Neural cell (in vitro differentiated cells): ENCODE results near the gene COL2A1. TPM values are rescaled to one million over a fixed set of nuclear protein-coding genes. Genes with fewer than 3 reads are reported as not detected.

Experiments used
- H2AFZ ChIP-seq: fragments of 200-600, 300-800 bp; sonication (generic), shearing (Covaris generic); 2 replicates; pipeline ENCODE4 v1.6.0; 2014; ENCODE audit warnings: low read depth, mild to moderate bottlenecking, antibody characterized with exemption, low read length, moderate library complexity
- H3F3A ChIP-seq: fragments of 200-600 bp; shearing (Covaris generic); 2 replicates; pipeline ENCODE4 v1.6.1; 2016; ENCODE audit warnings: mild to moderate bottlenecking, moderate library complexity, mixed read lengths, antibody characterized with exemption, low read length; ENCODE audit not compliant: insufficient read depth, poor library complexity, severe bottlenecking
- H3K27ac ChIP-seq: fragments of 200-600, 300-800 bp; sonication (generic), shearing (Covaris generic); 2 replicates; pipeline ENCODE4 v1.5.1; 2014; ENCODE audit warnings: mild to moderate bottlenecking, low read length, moderate library complexity
- H3K27me3 ChIP-seq: fragments of 300-800, 200-600 bp; sonication (generic), shearing (Covaris generic); 2 replicates; pipeline ENCODE4 v1.6.0; 2014; ENCODE audit warnings: mild to moderate bottlenecking, low read depth, low read length, moderate library complexity; ENCODE audit not compliant: insufficient read depth
- H3K36me3 ChIP-seq: fragments of 300-800, 200-600 bp; sonication (generic), shearing (Covaris generic); 2 replicates; pipeline ENCODE4 v1.5.1; 2014; ENCODE audit warnings: mild to moderate bottlenecking, antibody characterized with exemption, low read length, moderate library complexity; ENCODE audit not compliant: insufficient read depth
- H3K4me2 ChIP-seq: fragments of 300-800, 200-600 bp; sonication (generic), shearing (Covaris generic); 2 replicates; pipeline ENCODE4 v1.6.0; 2014; ENCODE audit warnings: mild to moderate bottlenecking, low read length
- H3K4me3 ChIP-seq: fragments of 300-800, 200-600 bp; sonication (generic), shearing (Covaris generic); 2 replicates; pipeline ENCODE4 v1.5.1; 2014; ENCODE audit warnings: mild to moderate bottlenecking, low read length, moderate library complexity
- H3K79me2 ChIP-seq: fragments of 200-600 bp; shearing (Covaris generic); replicated peaks from 2 replicates; pipeline ENCODE4 v1.6.0; 2014; ENCODE audit warnings: mild to moderate bottlenecking, low read length, moderate library complexity; ENCODE audit not compliant: insufficient read depth
- H3K9ac ChIP-seq: fragments of 300-800, 200-600 bp; sonication (generic), shearing (Covaris generic); 2 replicates; pipeline ENCODE4 v1.6.1; 2016; ENCODE audit warnings: mild to moderate bottlenecking, low read length, mixed read lengths
- H3K9me2 ChIP-seq: fragments of 200-600 bp; shearing (Covaris generic); 2 replicates; pipeline ENCODE4 v1.6.1; 2016; ENCODE audit warnings: mild to moderate bottlenecking, low read length, mixed read lengths; ENCODE audit not compliant: insufficient read depth
- H3K9me3 ChIP-seq: fragments of 200-600, 300-800 bp; sonication (generic), shearing (Covaris generic); 2 replicates; pipeline ENCODE4 v1.6.1; 2016; ENCODE audit warnings: mild to moderate bottlenecking, mixed run types, low read length, moderate library complexity, mixed read lengths
- H4K20me1 ChIP-seq: fragments of 200-600 bp; shearing (Covaris generic); 2 replicates; pipeline ENCODE4 v1.6.1; 2016; ENCODE audit warnings: mild to moderate bottlenecking, mixed run types; ENCODE audit not compliant: insufficient read depth
- EP300 ChIP-seq: fragments of 450-650 bp; conservative IDR thresholded peaks from 2 replicates; pipeline ENCODE4 v1.6.1; 2014; ENCODE audit warnings: antibody characterized with exemption, mild to moderate bottlenecking, moderate library complexity; ENCODE audit not compliant: poor library complexity, severe bottlenecking
- EZH2 ChIP-seq: fragments of 200-600, 300-800 bp; shearing (Covaris generic), sonication (generic); IDR thresholded peaks from 2 replicates; pipeline ENCODE4 v1.6.1; 2014; ENCODE audit warnings: antibody characterized with exemption, low read length, borderline replicate concordance, mild to moderate bottlenecking; ENCODE audit not compliant: insufficient read depth, poor library complexity, severe bottlenecking
- MXI1 ChIP-seq: fragments of 450-650 bp; conservative IDR thresholded peaks from 2 replicates; pipeline ENCODE4 v1.6.1; 2014; ENCODE audit warnings: antibody characterized with exemption, mild to moderate bottlenecking; ENCODE audit not compliant: poor library complexity, severe bottlenecking
- POLR2AphosphoS5 ChIP-seq: IDR thresholded peaks from 2 replicates; pipeline ENCODE4 v1.6.1; 2012
- RAD21 ChIP-seq: fragments of 450-650 bp; conservative IDR thresholded peaks from 2 replicates; pipeline ENCODE4 v1.6.1; 2014; ENCODE audit warnings: antibody characterized with exemption, mild to moderate bottlenecking, moderate library complexity
- REST ChIP-seq: IDR thresholded peaks from 2 replicates; pipeline ENCODE4 v1.6.1; 2012; ENCODE audit warnings: borderline replicate concordance
- SMC3 ChIP-seq: fragments of 450-650 bp; conservative IDR thresholded peaks from 2 replicates; pipeline ENCODE4 v1.6.1; 2014; ENCODE audit warnings: antibody characterized with exemption, mild to moderate bottlenecking, moderate library complexity; ENCODE audit not compliant: poor library complexity
- TAF1 ChIP-seq: IDR thresholded peaks from 2 replicates; pipeline ENCODE4 v1.6.1; 2012; ENCODE audit warnings: low read depth
- polyA plus RNA-seq: library from polyadenylated mRNA; depleted of rRNA; stranded (reverse); fragments of >200 nt; gene quantifications from 2 replicates; pipeline ENCODE4 v1.2.3, GENCODE V29; 2014
- TF ChIP-seq, protein P1 (sequence below): fragments of 450-650 bp; IDR thresholded peaks from 2 replicates; pipeline ENCODE4 v1.5.1; 2014; ENCODE audit warnings: antibody characterized with exemption, mild to moderate bottlenecking, moderate library complexity; ENCODE audit not compliant: poor library complexity, severe bottlenecking

COL2A1 gene
- polyA plus RNA-seq, 1 donor from 2014 or later, result 1.3 TPM

- H3K9me2 ChIP-seq, result no peaks in the 10 kb centered on the region
- no peak overlapping the region for H3K4me3 ChIP-seq
- no peaks in the 10 kb centered on the region for H3F3A ChIP-seq
- TF ChIP-seq, protein P1, sequence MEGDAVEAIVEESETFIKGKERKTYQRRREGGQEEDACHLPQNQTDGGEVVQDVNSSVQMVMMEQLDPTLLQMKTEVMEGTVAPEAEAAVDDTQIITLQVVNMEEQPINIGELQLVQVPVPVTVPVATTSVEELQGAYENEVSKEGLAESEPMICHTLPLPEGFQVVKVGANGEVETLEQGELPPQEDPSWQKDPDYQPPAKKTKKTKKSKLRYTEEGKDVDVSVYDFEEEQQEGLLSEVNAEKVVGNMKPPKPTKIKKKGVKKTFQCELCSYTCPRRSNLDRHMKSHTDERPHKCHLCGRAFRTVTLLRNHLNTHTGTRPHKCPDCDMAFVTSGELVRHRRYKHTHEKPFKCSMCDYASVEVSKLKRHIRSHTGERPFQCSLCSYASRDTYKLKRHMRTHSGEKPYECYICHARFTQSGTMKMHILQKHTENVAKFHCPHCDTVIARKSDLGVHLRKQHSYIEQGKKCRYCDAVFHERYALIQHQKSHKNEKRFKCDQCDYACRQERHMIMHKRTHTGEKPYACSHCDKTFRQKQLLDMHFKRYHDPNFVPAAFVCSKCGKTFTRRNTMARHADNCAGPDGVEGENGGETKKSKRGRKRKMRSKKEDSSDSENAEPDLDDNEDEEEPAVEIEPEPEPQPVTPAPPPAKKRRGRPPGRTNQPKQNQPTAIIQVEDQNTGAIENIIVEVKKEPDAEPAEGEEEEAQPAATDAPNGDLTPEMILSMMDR, result no peak
- TF ChIP-seq POLR2AphosphoS5 (no peak), SMC3 (no peak), EP300 (no peak), RAD21 (no peak)
- no peak overlapping the region for H3K27ac ChIP-seq
- no peak overlapping the region for H3K4me2 ChIP-seq
- no peaks in the 10 kb centered on the region for H3K9me3 ChIP-seq
- no peak overlapping the region for H3K9ac ChIP-seq
- no peak overlapping the region for H2AFZ ChIP-seq
- no peaks in the 10 kb centered on the region for H3K36me3 ChIP-seq
- H3K27me3 ChIP-seq, result no peaks in the 10 kb centered on the region
- H3K79me2 ChIP-seq, result no peaks in the 10 kb centered on the region
- H4K20me1 ChIP-seq, result no peaks in the 10 kb centered on the region
These were observed 21.5 kb downstream of the COL2A1 start for GRCh38 chr12:47982770-47983169.

GRCh38 chr12:47982311-47982710 lies 22.0 kb downstream of the COL2A1 start:
- H3K9ac ChIP-seq, result no peak overlapping the region
- TF ChIP-seq SMC3, result no peak
- no peak for TF ChIP-seq EZH2
- TF ChIP-seq MXI1, result no peak
- TF ChIP-seq TAF1, result no peak
- TF ChIP-seq RAD21, result no peak
- TF ChIP-seq POLR2AphosphoS5, result no peak
- TF ChIP-seq REST, result no peak
- TF ChIP-seq, protein P1, result no peak
- no peak for TF ChIP-seq EP300
- no peaks in the 10 kb centered on the region for H3K9me3 ChIP-seq
- no peaks in the 10 kb centered on the region for H4K20me1 ChIP-seq
- no peaks in the 10 kb centered on the region for H3F3A ChIP-seq
- no peaks in the 10 kb centered on the region for H3K36me3 ChIP-seq
- no peaks in the 10 kb centered on the region for H3K27me3 ChIP-seq
- H3K4me2 ChIP-seq, result no peak overlapping the region
- no peak overlapping the region for H3K27ac ChIP-seq
- no peaks in the 10 kb centered on the region for H3K79me2 ChIP-seq
- no peaks in the 10 kb centered on the region for H3K9me2 ChIP-seq
- H3K4me3 ChIP-seq, result no peak overlapping the region
- no peak overlapping the region for H2AFZ ChIP-seq
